GM19099 (cell line): ENCODE measurements around the gene ZIC5.

Source experiments
- POLR2A ChIP-seq: IDR thresholded peaks from 3 replicates; pipeline ENCODE4 v1.6.1; 2011; ENCODE audit warnings: low read depth; ENCODE audit not compliant: insufficient read length; ENCODE audit errors: extremely low read depth

The ZIC5 gene

DNA sequence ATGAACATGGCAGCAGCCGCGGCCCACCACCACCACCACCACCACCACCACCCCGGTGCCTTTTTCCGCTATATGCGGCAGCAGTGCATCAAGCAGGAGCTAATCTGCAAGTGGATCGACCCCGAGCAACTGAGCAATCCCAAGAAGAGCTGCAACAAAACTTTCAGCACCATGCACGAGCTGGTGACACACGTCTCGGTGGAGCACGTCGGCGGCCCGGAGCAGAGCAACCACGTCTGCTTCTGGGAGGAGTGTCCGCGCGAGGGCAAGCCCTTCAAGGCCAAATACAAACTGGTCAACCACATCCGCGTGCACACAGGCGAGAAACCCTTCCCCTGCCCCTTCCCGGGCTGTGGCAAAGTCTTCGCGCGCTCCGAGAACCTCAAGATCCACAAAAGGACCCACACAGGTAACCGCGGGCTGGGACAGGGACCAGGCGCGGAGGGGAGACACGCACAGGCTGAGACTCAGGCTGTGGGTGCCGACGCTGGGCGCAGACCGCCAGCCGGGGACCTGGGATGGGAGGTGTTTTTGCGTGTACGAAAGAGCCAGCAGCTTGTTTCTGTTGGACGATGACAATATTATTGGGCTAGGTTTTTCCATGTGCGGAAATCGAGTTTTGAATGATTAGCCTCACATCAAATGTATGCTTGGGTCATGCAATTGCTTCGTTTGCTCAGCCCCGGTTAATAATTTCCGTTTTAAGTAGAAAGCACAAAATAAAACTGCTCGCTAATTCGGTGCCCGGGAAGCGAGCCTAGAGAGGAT, 11.3 kb upstream of the ZIC5 start:
- TF ChIP-seq POLR2A, result no peak

GRCh38 chr13:99982036-99982730, 10.6 kb upstream of the ZIC5 start:
- TF ChIP-seq POLR2A, result no peak

DNA sequence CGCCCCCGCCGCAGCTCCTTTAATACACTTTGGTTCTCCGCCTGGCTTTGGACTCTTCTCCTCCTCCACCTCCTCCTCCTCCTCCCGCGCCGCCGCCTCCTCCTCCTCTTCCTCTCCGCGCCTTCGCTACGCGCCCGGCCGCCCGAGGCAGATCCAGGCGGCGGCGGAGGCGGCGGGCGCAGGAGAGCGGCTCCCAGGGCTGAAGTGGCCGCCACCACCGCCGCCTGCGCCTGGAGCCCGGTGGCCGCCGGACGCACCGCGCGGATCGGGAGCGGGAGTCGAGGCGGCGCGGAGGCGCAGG, 10.1 kb upstream of the ZIC5 start, which contains the start of gene ZIC2:
TSS of gene ZIC2 (plus strand) at position 50 of the 301 bp plus-strand sequence. CDS start 281 bp downstream, outside the sequence.
- no peak for TF ChIP-seq POLR2A

DNA sequence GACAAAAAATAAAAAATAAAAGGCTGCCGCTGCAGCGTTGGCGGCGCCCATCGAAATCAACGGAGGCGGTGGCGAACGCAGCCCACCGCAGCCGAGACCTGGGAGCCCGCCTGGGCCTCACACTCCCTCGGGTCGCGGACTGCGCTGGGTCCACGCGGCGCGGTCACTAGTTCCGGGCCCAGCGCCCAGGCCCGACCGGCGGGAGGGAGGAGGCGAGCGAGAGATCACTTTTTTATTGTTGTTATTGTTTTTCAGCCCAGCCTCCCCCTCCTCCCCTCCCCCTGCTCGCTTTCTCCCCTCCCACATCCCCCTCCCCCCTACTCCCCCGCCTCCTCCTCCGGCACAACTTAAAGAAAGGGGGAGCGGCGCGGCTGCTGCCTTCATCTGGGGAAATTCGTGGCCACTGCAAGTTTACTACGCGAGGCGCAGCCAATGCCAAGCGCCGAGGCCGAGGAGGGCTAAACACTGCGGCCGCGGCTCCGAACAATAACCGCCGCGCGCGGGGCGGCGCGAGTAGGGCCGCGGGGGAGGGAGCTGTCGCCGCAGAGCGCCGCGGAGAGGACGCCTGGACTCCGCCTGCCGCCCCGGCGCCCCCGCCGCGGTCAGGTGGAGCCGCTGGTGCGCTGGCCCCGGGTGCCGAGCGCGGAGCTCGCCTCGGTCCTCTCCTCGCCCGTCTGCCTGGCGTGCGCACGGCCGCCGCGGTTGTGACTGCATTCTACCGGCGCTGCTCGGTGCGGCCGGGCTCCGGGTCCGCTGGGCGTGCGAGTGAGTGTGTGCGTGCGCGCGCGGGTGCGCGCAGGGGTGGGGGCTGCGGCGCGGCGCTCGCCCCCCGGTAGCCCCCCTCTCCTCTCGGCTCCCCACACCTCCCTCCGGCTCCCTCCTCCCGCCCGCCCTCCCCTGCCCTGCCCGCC, 9.5 kb upstream of the ZIC5 start:
- TF ChIP-seq POLR2A, result no peak

DNA sequence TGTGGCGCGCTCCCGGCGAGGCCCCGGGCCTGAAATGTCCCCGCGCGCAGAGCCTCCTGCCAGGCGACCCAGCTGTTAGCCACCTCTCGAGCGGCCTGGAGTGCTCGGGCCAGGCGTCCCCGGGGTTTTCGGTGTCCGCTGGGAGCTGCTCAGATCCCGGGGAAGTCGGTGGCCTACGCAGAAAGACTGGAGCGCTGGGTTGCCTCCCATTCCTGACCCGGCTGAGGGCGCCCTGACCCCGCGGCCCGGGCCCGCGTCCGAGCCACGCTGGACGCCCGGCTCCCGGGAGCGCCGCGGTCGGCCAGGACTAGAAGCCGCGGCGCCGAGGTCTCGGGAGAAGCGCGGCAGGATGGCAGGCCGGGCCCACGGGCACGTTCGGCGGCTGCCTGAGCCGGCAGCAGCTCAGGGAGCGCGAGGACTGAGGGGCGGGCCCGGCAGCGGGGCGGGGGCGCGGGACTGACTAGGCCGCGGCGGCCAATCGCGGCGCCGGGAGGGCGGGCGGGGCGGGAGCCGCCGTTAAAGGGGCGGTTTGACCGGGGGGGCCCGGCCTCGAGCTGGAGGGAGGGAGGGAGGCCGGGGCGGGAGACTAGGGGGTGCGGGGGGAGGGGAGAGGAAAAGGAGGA, 8.7 kb upstream of the ZIC5 start:
- no peak for TF ChIP-seq POLR2A

- TF ChIP-seq POLR2A, result no peak
Measured at GRCh38 chr13:99979453-99980200, 8.1 kb upstream of the ZIC5 start.

DNA sequence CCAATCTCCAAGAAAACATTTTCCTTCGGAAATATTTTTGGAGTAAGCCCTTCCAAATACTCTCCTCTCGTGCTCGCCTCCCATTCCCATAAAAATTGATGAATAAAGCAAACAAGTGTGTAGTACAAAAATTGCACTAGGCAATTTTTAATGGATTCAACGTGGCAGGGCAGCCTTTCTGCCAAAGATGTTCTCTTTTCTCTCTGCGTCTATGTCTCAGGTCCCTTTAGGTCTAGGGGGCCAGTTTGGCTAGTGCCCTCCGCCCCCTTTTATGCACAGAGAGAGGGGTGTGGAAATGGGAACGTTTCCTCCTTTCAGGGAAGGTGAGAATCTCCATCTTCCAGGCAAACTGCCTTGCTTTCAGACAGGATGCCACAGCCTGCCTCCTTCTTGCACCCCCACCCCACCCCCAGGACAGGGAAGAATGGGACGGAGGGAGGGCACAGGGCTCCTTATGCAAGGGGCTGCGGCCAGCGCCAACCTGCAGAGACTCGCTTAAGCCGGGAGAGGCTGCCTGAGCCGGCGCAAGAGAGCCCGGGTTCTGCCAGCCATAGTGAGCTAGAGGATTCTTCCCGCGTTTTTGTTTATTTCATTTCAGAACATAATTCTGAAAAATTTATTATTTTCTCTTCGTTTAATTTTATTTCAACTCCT, 7.4 kb upstream of the ZIC5 start:
- no peak for TF ChIP-seq POLR2A

DNA sequence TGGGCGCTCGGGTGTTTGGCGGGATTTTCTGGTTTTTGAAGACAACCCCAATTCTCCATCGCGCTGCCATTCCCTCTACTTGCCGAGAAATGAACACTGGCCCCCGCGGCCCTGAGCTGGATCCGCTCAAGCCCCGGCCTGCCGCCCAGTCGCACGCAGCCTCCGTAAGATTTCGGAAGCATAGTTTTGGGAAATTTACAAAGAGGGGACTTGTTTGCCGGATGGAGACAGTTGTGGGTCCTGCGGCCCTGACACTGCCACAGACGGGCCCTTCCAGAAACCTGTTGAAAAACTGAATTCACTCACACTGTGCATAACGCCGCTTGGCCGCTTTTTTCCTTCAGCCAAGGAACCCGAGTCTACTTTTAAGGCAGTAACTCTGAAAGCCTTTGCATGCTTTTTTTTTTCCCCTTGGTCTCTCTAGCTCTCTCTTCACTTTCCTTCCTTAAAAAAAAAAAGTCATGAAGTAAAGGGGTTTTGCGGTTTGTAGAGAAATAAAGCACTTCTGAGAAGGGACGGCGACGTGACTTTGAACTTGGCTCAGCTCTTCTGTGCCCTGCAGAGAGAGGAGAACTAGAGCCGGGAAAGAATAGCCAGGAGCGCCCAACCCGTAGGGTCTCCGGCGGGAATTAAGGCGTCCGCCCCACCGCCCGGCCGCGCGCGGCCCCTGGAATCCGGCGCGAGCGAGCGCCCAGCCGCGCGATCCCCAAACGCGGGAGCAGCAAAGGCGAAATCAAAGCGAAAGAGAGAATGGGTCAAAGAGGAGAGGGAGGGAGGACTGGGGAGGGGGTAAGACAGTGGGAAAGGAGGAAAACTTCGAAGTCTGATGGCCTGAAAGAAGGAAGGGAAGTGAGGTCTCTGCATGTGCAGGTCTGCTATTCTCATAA, 6.6 kb upstream of the ZIC5 start:
- no peak for TF ChIP-seq POLR2A

DNA sequence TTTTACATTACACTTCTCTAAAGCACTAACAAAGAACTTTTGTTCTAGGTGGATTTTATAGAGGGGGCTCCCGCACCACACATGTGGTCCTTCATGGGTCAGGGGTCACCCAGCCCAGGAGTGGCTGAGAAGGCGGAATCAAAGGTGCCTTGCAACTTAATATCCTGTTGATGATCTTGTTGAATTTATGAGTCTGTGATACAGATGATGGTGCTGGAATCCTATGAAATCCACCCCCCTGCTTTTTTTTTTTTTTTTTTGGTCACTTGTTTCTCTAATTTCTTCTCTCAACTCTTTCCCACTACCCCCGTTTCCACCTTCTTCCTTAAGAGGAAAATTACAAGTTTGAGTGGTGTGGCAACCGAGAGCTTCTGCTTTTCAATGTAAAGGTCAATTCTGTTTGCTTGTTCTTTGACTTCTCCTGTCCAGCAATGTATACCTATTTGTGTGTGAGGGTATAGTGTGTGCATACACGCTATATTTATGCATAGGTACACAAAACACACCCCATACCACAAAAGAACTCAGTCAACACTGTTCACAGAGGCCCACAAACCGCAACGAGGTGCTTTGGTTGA, 5.9 kb upstream of the ZIC5 start:
- no peak for TF ChIP-seq POLR2A

DNA sequence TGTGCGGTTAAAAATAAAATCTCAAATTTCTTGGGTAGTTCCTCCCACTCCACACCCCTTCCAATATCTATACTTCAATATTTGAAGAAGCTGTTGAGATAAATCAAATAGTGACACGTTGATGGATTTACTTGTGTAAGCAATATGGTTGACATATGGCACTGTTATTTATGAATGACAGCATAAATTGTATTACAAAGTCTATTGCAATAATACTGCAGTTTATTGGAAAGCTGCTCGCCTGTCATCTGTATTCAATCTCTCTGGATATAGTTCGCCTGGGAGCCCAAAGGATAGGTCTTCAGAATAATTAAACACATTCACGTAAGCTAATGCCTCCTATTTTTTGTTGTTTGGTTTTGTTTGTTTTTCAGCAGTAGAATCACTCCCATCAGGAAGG, 5.0 kb upstream of the ZIC5 start:
- no peak for TF ChIP-seq POLR2A

DNA sequence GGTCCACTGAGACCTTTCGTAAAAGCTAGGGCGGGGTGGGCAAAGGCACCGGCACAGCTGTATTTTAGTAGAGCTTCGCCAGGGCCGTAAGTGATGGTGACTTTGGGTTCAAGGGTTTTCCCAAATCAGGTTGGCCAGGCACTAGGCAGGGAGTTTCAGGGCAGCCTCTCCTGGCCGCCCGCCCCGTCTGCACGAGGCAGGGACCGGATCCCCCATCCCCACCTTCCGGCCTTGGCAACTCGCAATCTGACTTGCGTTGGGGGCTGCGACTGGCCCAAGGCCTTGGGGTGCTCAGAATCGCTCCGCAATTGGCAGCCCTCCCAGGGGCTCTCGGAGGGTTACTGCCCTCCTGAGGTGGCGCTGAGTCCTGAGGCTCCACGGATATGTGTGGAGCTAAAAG, 4.1 kb upstream of the ZIC5 start:
- no peak for TF ChIP-seq POLR2A

- no peak for TF ChIP-seq POLR2A
Measured at GRCh38 chr13:99974939-99975561, 3.5 kb upstream of the ZIC5 start.

- no peak for TF ChIP-seq POLR2A
Measured at GRCh38 chr13:99974296-99974938, 2.9 kb upstream of the ZIC5 start.
